GM12878 (cell line): ENCODE data around the gene MAPRE2. TPM values are rescaled to one million over a fixed set of nuclear protein-coding genes. Genes with fewer than 3 reads are reported as not detected.

Experiments used
- BCL11A ChIP-seq: IDR thresholded peaks from 2 replicates; pipeline ENCODE4 v1.6.1; 2011; ENCODE audit warnings: low read depth, low read length
- CEBPB ChIP-seq, 2 experiments: fragments of 150-350 bp in 1 of 2; IDR thresholded peaks; 2 replicates each; pipeline ENCODE4 v1.6.1; 2012 to 2014; ENCODE audit warnings: low read depth in 2 of 2, low read length in 2 of 2, borderline replicate concordance in 1 of 2, inconsistent platforms in 1 of 2
- CEBPZ ChIP-seq: fragments of 150-350 bp; IDR thresholded peaks from 2 replicates; pipeline ENCODE4 v1.6.1; 2016; ENCODE audit warnings: low read depth, low read length
- FOXK2 ChIP-seq: fragments of 450-650 bp; IDR thresholded peaks from 2 replicates; pipeline ENCODE4 v1.6.1; 2017; ENCODE audit warnings: mild to moderate bottlenecking, moderate library complexity
- HDAC2 ChIP-seq: fragments of 200-600 bp; sonication (generic); IDR thresholded peaks from 2 replicates; pipeline ENCODE4 v1.6.1; 2017
- IKZF2 ChIP-seq, 2 experiments: fragments of 450-650 bp; IDR thresholded peaks; 2 replicates each; pipeline ENCODE4 v1.6.1; 2017; ENCODE audit warnings: mild to moderate bottlenecking in 2 of 2, moderate library complexity in 2 of 2
- IRF3 ChIP-seq: fragments of 450-650 bp; IDR thresholded peaks from 2 replicates; pipeline ENCODE4 v1.6.1; 2014; ENCODE audit warnings: mild to moderate bottlenecking
- JUND ChIP-seq: IDR thresholded peaks from 2 replicates; pipeline ENCODE4 v1.6.1; 2012; ENCODE audit warnings: low read depth, mild to moderate bottlenecking, low read length, improper control_type of control experiment, moderate library complexity
- MEF2B ChIP-seq: fragments of 450-650 bp; IDR thresholded peaks from 2 replicates; pipeline ENCODE4 v1.6.1; 2018; ENCODE audit warnings: mild to moderate bottlenecking, moderate library complexity; ENCODE audit not compliant: partially characterized antibody, poor library complexity, severe bottlenecking
- MYB ChIP-seq: fragments of 150-350 bp; IDR thresholded peaks from 2 replicates; pipeline ENCODE4 v1.6.1; 2014; ENCODE audit warnings: mild to moderate bottlenecking, low read depth, low read length, borderline replicate concordance
- NFYA ChIP-seq: IDR thresholded peaks from 2 replicates; pipeline ENCODE4 v1.6.1; 2011; ENCODE audit warnings: low read depth, mild to moderate bottlenecking, low read length, improper control_type of control experiment, borderline replicate concordance
- NFYB ChIP-seq: IDR thresholded peaks from 2 replicates; pipeline ENCODE4 v1.6.1; 2011; ENCODE audit warnings: low read depth, mild to moderate bottlenecking, low read length, improper control_type of control experiment, moderate library complexity; ENCODE audit not compliant: insufficient read depth
- NRF1 ChIP-seq: conservative IDR thresholded peaks from 2 replicates; pipeline ENCODE4 v1.6.1; 2011; ENCODE audit warnings: mild to moderate bottlenecking, low read depth, low read length, improper control_type of control experiment
- PML ChIP-seq: IDR thresholded peaks from 2 replicates; pipeline ENCODE4 v1.6.1; 2012; ENCODE audit warnings: low read length, inconsistent platforms
- POLR2AphosphoS2 ChIP-seq: IDR thresholded peaks from 2 replicates; pipeline ENCODE4 v1.6.1; 2011; ENCODE audit warnings: low read depth, mild to moderate bottlenecking, low read length, improper control_type of control experiment, moderate library complexity
- RAD51 ChIP-seq: fragments of 450-650 bp; IDR thresholded peaks from 2 replicates; pipeline ENCODE4 v1.6.1; 2016; ENCODE audit warnings: moderate library complexity, mild to moderate bottlenecking, inconsistent platforms
- SMAD5 ChIP-seq: IDR thresholded peaks from 2 replicates; pipeline ENCODE4 v1.6.1; 2016; ENCODE audit warnings: antibody characterized with exemption, low read depth
- SMARCA5 ChIP-seq: fragments of 450-650 bp; IDR thresholded peaks from 2 replicates; pipeline ENCODE4 v1.6.1; 2017; ENCODE audit warnings: mild to moderate bottlenecking
- SMC3 ChIP-seq: IDR thresholded peaks from 2 replicates; pipeline ENCODE4 v1.6.1; 2011; ENCODE audit warnings: low read length, improper control_type of control experiment, borderline replicate concordance
- SREBF1 ChIP-seq: IDR thresholded peaks from 2 replicates; pipeline ENCODE4 v1.6.1; 2012; ENCODE audit warnings: mild to moderate bottlenecking, low read length
- STAT1 ChIP-seq: fragments of 450-650 bp; conservative IDR thresholded peaks from 2 replicates; pipeline ENCODE4 v1.6.1; 2014; ENCODE audit warnings: antibody characterized with exemption, mild to moderate bottlenecking
- SUZ12 ChIP-seq: fragments of 200-600 bp; sonication (generic); IDR thresholded peaks from one replicate; pipeline ENCODE4 v1.6.1; 2018; ENCODE audit warnings: antibody characterized with exemption, mild to moderate bottlenecking; ENCODE audit not compliant: unreplicated experiment
- TCF3 ChIP-seq: IDR thresholded peaks from 2 replicates; pipeline ENCODE4 v1.6.1; 2012; ENCODE audit warnings: low read depth, mild to moderate bottlenecking, low read length, borderline replicate concordance; ENCODE audit not compliant: insufficient read depth
- WRNIP1 ChIP-seq: IDR thresholded peaks from 2 replicates; pipeline ENCODE4 v1.6.1; 2011; ENCODE audit warnings: low read depth, low read length, improper control_type of control experiment, borderline replicate concordance
- ZBTB33 ChIP-seq: fragments of 450-650 bp; IDR thresholded peaks from 2 replicates; pipeline ENCODE4 v1.6.1; 2017; ENCODE audit warnings: mild to moderate bottlenecking
- ZZZ3 ChIP-seq: IDR thresholded peaks from 2 replicates; pipeline ENCODE4 v1.6.1; 2011; ENCODE audit warnings: low read depth; ENCODE audit not compliant: control insufficient read depth, insufficient read length
- polyA plus RNA-seq, 11 experiments: library from polyadenylated mRNA; depleted of rRNA in 4 of 11; unstranded in 6 of 11; stranded (reverse) in 5 of 11; fragments of >200 nt; fragmentation: Nextera tagmentation in 4 of 11; fragmentation: Illumina TruSeq in 1 of 11; extraction: Ambion mirVana in 4 of 11; extraction: Trizol in 1 of 11; gene quantifications; 1 replicate in 1 of 11; 2 replicates in 10 of 11; pipeline versions ENCODE4 v1.2.1 to v1.2.3, GENCODE V29; 2011 to 2016; ENCODE audit warnings: inconsistent platforms in 2 of 11, missing spikeins in 2 of 11, low read depth in 1 of 11
- total RNA-seq, 4 experiments: library from RNA; depleted of rRNA in 3 of 4; stranded (reverse); fragments of >200 nt in 3 of 4; fragmentation: Illumina TruSeq in 1 of 4; extraction: Trizol in 1 of 4; gene quantifications; 2 replicates each; pipeline versions ENCODE4 v1.2.1 to v1.2.3, GENCODE V29; 2013 to 2021

The MAPRE2 gene
- total and polyA plus RNA-seq, 10 of the 15 experiments (the other 5 are each of a cell fraction or from before 2014, with no cell fraction given): 11.0 to 50.6 (median 24.0) TPM

- TF ChIP-seq IRF3 (no peak), IKZF2 (IDR thresholded peaks at IDR 0.05) (peak; percentile 44 to 53; a peak in 2 of 4 replicates), HDAC2 (no peak), MYB (no peak), SUZ12 (no peak), NFYB (no peak), NFYA (no peak), SMC3 (no peak), JUND (no peak), RAD51 (0 out of 2 replicates have a peak, but pooled peaks have one; percentile 19), SMAD5 (no peak), CEBPZ (no peak), ZBTB33 (no peak), PML (no peak), POLR2AphosphoS2 (no peak), SMARCA5 (peak; percentile 1; the same call in 1 of the 2 replicates), CEBPB (IDR thresholded peaks at IDR 0.05; ENCODE audit: borderline replicate concordance in 1 of 2, low read depth in 2 of 2, low read length in 2 of 2) (no peak), TCF3 (0 out of 2 replicates have a peak, but pooled peaks have one; percentile 49), FOXK2 (no peak), BCL11A (peak; percentile 69; the same call in 1 of the 2 replicates), WRNIP1 (no peak), MEF2B (peak; percentile 28), NRF1 (no peak), STAT1 (no peak), SREBF1 (no peak), ZZZ3 (no peak)
Observed at GRCh38 chr18:35174093-35174731, 133.0 kb downstream of the MAPRE2 start (continued).
